SH-SY5Y (cell line): ENCODE results near the gene MICAL3.

Experiments used
- GATA2 ChIP-seq: IDR thresholded peaks from 2 replicates; pipeline ENCODE4 v1.6.1; 2011; ENCODE audit warnings: mild to moderate bottlenecking, low read depth, low read length
- GATA3 ChIP-seq: IDR thresholded peaks from 2 replicates; pipeline ENCODE4 v1.6.1; 2011; ENCODE audit warnings: low read depth, mild to moderate bottlenecking, low read length, moderate library complexity

DNA sequence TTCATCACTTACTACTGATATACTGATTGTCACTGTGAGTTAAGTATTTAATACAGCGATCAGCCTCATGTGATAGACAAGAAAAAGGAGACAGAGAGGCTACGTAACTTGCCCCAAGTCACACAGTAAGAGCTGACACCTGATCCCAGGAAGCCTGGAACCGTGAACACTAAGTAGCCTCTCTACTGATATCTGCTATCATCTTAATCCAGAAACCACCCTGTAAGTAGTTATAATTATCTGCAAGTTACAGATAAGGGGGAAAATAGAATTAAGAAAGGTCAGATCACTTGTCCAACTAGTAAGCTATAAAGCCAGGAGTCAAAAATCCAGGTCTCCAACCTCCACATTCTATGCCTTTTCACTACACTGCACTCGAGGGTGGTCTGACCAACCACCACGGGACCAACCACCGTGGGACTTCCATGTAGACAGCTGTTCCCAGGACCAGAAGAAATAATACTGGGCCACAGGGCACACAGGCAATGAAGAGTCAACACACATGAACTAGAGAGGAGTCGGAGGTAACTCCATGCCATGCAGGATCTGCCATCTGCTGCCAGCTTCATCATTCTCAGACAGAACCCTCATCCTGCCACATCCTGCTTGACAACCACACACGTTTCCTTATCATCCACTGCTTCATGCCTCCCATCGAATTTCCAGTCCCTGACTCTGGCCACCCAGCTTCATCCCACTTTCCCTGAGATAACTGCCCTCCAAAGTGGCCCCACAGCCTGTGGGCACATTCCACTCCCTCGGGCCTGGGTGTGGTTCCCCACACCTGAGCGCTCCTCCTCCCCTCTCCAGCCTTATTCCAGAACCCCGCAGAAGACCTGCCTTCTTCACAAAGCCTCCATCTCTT is 58.6 kb downstream of the MICAL3 start:
- no peak for TF ChIP-seq GATA3
- TF ChIP-seq GATA2 = no peak
